Measurements from ENCODE around the gene SCN5A.

DNA sequence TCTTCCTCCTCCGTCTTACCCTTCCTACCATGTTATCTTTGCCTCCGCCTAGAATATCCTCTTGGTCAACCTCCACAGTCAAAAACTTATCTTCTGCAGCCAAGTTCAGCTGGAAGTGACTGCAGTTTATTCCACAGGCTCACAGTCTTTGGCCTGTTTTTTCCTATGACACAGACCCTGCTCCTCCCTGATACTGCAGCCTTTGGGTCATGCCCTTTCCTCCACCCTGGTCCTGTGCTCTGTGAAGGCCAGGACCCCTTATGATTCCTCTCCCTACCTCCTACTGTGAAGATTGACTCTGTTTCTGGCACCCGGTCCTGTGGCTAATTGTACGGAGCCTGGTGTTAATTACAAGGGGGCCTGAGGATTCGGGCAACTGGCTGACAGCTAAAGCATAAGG lies 49.3 kb upstream of the SCN5A start:
- no peak for TF ChIP-seq CTCF (optimal IDR thresholded peaks at IDR 0.05 in 1 of 3, IDR thresholded peaks at IDR 0.05 in 1 of 3, conservative IDR thresholded peaks at IDR 0.05 in 1 of 3; ENCODE audit: extremely low read depth in 1 of 3, insufficient read depth in 2 of 3, low read length in 3 of 3)
- TF ChIP-seq EZH2 (IDR thresholded peaks at IDR 0.05; ENCODE audit: low read length) = no peak
